GM21737 (cell line): ENCODE data around the gene ZNRF3.
"Not testable (repeated sequence)": the region's sequence is repeated elsewhere in the genome, so short reads cannot be mapped to it uniquely, and the experiment has no call there.

Experiments used
- ATAC-seq: cut with Tn5 transposase; IDR thresholded peaks from one replicate; pipeline ENCODE4 v1.9.1; 2021; ENCODE audit warnings: mild to moderate bottlenecking, moderate library complexity; ENCODE audit not compliant: unreplicated experiment

Gene ZNRF3

DNA sequence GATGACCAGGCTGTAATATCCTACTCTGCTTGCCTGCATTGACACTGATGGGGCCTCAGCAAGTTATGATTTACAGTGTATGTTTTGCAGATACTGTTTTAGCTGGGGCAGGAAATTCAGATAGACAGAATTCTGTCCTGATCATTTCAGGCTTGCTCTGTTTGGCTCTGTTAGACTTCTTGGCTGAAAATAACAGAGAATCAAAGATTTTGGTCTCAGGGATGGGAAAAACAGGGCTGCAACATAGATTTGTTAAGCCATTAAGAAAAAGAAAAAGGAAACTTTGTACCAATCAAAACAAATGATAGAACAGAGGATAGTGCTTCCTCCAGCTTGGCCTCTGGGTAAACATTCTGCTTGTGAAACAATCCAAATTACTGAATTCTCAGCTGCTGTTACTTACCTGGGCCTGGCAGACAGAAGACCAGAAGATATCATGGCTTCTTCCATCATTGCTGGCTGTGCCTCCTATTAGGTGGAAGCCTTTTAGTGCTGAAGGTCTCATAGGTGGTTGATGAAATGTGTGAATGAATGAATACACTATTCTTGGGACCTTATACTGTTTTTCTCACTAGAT is 22.0 kb downstream of the ZNRF3 start:
- ATAC-seq = no peak

DNA sequence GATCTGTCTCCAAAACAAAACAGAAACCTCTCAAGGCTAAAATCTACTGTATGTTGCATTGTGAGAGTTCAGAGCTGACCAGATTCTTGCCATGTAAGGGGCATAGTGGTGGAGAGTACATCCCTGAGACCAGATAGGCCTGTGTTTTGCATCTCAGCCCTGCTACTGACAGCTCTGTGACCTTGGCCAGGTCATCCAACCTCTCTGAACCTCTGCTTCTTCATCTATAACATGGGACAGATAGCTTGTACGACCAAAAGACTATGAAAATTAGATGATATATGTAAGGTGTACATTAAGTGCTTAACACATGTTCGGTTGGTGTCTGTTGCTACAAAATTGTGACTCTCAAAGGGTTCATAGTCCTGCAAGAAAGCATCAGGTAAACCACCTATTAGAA is 22.9 kb downstream of the ZNRF3 start:
- ATAC-seq = no peak

DNA sequence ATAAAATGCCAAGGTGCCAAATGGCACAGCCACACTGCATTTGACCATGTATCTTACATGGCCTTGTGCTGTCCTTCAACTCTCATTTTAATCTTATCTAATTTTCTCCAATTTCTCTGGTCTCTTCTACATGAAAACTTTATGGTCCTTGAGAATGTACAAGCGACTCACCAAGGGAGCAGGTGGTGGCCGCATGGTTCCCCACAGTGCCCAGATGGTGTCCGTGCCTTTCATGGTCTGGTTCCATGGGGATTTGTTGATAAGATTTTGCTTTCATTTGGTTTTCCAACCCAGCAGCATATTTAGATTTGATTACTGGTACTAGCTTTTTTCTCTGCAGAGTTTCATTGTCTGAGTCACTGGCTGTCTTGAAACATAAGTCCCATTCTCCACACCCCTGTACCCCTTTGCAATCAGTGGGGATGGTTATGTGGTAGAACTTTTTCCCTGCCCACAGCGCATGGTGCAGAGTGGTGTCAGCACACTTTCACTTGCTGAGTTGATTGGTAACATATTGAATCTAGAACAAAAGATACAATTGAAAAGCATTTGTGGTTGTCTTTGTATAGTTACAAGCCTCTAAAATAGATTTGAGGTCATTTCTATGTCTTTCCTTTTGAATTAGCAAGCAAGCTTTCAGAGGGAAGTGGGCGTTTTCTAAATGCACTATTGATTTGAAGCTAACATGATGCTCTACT is 24.1 kb downstream of the ZNRF3 start:
- peak; percentile 52 for ATAC-seq

DNA sequence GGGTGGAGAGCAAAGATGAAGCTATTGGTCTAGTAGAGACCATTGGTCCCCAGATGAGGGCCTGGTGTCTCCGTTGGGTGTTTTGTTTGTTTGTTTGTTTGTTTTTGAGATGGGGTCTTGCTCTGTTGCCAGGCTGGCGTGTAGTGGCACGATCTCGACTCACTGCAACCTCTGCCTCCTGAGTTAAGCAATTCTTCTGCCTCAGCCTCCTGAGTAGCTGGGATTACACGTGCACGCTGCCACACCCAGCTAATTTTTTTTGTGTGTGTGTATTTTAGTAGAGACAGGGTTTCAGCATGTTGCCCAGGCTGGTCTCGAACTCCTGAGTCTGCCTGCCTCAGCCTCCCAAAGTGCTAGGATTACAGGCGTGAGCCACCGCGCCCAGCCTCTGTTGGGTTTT is 25.4 kb downstream of the ZNRF3 start:
- not testable (repeated sequence) for ATAC-seq

DNA sequence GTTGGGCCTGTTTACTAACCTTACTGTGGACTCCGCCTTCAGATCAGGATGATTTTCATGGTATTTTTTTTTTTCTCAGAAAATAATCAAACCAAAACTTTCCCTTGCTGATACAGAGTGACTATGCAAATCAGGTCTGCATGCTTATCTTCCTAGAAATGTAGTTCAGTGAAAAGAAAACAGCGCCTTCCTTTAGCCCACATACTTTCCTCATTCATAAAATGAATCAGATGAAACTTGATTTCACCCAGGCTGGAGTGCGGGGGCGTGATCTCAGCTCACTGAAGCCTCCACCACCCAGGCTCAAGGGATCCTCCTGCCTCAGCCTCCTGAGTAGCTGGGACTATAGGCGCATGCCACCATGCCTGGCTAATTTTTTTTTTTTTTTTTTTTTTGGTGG is 26.0 kb downstream of the ZNRF3 start:
- no peak for ATAC-seq

DNA sequence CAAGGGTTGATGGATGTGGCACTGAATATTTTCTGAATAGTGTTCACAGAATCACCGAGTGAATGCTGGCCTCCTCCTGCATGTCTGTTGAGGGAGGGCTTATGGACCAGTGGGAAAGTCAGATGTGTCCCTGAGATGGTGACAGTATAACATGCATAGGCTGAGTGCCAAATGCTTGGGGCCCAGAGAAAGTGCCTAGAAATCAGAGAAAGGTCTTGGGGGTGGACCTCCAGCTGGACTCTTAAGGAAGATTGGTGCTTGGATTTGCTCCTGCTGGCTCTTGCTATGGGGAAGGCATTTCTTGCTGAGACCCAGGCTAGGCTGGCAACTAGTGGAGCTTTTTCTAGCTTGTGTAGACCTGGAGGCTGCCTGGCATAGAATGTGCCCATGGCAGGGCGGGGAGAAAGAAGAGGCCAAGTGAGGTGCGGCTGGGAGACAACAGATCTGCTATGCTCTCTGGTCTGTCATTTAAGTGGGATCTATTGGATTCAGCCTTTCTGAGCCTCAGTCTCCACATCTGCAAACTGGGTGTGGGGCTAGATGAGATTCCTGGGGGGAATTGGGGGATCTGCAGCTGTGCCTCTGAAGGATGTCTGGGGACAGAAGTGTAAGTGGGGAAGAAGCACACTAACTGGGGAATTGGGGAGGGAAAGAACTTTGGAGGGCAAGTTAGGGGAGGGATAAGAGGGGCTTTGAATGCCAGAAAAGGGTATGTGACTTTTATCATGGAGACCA is 27.4 kb downstream of the ZNRF3 start:
- no peak for ATAC-seq

DNA sequence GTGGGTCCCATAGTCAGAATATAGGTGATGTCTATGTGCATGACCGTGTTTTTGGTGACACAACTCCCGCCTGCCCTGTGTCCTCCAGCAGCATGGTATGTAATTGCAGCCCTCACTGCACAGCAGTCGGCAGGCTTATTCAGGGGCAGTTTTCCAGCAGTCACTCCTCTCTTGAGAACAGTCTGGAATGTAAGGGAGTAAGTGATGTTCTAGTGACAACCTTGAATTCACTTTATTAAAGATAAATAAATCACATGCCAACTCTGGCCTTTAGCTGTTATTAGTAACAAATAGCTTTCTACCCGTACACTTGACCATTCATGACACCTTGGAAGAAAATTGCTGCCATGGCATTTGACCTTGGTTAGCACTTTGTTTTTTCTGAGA is 27.9 kb downstream of the ZNRF3 start:
- ATAC-seq = no peak

DNA sequence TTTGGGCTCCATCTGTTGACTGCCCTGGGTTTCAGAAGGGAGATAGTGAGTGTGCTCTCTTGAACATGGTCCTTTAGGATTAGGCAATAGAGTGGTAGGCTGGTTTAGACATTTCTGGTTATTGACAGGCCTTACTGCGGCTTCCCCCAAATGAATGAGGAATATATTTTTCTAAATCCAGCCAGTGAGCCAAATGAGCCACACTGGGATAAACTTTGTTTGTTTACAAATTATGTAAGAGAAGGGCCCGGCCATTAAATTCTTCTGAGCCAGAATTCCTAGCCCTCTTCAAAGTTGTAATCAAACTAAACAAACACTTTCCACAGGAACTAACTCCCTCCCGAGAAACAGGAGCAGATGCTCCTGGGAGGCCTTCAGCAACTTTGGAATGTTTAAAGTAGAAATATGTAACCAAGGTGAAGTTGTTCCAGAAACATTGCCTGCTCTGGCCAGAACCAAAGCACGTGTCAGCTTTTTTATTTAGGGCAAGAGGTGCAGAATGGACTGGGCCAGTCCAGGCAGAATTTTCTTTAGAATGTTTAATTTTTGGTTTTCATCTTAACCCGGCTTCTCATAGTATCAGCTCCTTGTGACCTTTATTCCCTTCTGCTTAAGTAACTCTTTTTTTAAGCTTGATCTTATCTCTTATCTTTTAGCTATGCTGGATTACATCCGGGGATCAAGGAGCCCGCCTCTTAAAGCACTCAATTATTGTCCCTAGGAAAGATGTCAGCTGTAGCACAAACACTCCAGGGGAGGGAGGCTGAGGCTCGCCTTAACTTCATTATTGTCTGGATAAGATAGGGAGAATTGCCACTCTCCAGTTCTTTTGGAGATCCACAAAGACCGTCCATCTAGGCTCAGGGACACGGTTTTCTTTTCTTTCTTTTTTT is 28.7 kb downstream of the ZNRF3 start:
- no peak for ATAC-seq

DNA sequence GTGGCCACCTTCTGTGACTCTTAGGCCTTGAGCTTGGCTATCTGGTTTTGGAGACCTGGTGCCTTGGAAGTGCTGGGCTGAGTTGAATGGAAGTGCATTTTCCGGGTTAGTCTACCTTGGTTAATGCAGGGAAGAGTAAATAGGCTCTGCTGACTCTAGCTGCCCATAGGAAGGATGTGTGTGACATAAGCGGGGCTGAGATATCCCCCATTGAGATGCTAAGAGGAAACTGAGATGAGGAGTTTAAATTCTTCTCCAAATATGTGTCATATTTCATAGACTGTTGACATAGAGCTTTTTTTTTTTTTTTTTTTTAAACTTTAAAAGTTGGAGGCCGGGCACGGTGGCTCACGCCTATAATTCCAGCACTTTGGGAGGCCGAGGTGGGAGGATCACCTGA is 30.8 kb downstream of the ZNRF3 start:
- ATAC-seq = no peak

DNA sequence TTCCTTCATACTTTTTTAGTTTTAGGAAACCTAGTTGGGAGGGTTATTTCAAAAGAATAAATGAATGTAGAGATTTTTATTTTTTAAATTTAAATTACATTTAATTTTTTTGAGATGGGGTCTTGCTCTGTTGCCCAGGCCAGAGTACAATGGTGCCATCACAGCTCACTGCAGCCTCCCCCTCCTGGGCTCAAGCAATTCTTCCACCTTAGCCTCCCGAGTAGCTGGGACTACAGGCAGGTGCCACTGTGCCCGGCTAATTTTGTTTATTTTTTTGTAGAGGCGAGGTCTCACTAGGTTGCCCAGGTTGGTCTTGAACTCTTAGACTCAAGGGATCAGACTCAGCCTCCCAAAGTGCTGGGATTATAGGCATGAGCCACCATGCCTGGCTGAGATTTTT is 32.6 kb downstream of the ZNRF3 start:
- no peak for ATAC-seq

DNA sequence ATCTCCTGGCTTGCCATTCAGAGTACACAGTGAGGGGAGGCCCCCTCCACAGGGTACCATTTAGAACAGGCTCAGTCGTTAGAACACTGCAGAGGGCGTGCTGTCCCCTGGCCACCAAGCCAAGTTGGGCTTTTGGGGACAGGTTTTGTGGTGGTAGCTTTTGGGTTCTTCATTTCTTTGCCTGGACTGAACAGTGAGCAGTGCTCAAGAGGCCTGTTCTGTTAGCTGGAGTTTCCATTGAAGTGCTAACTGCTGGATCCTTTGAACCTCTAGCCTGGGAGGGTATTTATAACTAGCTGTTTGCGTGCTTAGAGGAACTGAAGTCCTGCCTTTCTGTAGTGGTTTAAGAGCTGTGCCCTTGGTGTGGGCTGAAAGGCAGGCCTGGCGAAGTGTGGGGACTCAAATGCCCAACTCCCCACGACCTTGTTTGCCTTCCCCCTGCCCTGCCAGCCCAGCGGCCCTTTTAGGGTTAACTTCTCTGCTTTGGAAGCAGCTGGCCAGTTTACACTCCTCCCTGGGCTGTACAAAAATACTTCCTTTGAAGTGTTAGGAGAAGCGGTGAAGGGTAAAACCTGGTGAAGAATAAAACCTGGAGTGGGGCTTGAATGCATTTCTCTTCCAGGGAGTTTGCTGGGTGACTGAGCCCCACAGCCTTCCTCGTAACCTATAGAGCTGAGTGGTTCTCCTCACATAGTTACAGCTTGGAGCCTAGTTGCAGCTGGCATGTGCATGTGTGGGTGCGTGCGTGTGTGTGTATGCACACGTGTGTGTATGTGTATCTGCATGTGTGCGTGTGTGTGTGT is 34.6 kb downstream of the ZNRF3 start:
- no peak for ATAC-seq

DNA sequence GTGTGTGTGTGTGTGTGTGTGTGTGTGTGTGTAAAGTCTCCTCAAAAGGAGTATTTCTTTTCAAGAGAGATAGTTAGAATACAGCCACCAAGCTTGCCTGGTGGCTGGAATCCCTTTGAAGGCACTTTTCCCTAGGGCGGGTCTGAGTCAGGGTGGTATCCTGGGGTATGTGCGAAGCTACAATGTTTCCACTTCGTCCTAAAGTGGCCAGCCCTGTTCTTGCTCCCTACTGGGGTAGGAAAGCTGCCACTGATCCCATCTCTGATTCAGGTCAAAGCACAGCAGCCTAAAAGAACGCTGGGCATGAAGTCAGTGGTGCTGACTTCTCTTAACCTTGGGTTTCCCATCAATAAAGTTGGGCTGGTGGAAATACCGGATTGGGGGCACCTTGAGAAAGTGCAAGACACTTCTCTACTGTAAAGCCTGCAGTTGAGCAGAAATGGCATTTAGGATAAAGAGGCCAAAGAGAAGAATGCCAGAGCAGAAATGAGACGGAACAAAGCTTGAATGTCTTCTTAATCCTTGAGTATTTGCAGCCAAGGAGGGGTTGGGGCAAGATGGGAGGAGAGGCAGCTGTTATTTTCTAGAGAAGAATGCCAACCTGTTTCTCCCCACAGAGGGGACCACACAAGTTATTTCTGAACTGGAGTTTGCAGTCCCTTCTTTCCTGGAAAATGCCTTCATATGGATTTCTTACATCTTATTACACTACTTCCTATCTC is 35.3 kb downstream of the ZNRF3 start:
- no peak for ATAC-seq

DNA sequence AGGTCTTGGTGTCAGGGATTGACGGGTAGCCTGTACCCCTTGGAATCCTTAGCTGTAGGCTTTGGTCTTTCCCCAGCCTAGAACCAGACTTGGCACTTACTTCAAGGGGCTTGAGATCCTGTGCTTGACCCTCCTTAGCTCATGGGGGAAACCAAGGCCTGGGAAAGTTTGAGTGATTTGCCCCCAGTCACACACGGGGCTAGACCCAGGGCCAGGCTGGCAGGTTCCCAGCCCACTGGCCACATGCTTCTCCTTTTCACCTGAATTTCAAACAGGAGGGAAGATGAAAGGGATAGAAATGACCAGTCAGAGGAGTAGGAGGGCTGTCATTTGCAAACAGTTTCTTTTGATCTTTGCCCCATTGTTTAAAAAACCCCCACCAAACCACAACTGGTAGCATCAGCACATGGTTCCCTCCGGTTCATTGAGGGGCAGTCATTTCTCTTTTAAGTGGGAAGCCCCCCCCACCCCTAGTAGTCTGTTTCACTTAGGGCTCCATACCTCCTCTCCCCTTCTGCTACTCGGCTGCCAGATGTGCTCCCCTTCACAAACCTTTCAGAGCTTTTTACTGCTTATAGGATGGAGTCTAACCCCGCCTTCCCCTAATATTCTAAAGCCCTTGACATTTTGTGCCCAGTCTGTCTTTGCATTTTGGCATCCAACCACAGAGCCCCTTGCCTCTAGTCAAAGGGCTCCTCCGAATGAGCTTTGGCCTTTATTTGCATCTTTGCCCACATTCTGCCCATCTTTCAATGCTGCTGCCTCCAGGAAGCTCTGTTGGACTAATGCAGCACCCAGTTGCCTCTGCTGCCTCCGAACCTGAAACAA is 37.6 kb downstream of the ZNRF3 start:
- ATAC-seq = no peak

DNA sequence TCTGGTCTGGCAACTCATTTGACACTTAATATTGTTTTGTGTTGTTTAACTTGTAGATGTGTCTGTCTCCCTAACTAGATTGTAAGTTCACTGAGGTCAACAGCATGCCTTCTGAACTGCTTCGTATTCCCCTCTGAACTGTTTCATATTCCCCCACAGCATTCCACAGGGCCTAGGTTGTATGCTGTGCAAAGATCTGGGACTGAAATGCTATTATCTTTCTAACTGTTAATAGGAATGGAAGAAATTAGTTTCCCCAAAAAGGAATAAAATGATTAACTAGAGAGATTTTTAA is 38.2 kb downstream of the ZNRF3 start:
- no peak for ATAC-seq

DNA sequence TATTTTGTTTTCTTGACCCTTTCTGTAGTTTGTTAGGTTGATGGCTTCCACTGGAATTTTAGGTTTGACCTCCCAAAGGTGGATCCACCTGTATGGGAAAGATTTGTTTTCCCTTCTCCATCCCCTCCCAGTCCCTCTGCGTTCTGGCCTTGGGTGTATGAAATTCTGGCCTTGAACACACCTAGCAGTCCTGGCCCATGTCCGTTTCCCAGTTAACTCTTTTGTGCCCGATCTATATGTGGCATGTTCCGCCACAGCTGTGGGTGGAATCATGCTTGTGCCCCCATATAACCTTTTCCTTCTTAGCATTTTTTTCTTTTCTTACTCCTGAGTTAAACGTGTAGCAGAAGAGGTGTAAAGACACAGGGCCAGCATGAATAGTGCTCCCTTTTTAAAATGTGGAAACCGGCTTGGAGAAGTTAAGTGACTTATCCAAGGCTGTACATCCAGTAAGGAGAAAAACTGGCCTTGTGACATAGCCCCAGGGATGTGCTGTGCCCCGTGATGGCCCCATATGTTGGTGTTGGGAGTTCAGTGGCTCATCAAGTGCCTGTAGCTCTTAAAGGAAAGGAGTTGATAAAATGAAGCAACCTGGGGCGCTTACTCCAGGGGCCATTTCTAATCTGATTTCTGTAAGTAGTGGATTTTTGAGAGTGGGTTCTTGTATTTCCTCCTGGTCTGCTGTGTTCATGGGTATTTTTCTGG is 39.3 kb downstream of the ZNRF3 start:
- no peak for ATAC-seq

DNA sequence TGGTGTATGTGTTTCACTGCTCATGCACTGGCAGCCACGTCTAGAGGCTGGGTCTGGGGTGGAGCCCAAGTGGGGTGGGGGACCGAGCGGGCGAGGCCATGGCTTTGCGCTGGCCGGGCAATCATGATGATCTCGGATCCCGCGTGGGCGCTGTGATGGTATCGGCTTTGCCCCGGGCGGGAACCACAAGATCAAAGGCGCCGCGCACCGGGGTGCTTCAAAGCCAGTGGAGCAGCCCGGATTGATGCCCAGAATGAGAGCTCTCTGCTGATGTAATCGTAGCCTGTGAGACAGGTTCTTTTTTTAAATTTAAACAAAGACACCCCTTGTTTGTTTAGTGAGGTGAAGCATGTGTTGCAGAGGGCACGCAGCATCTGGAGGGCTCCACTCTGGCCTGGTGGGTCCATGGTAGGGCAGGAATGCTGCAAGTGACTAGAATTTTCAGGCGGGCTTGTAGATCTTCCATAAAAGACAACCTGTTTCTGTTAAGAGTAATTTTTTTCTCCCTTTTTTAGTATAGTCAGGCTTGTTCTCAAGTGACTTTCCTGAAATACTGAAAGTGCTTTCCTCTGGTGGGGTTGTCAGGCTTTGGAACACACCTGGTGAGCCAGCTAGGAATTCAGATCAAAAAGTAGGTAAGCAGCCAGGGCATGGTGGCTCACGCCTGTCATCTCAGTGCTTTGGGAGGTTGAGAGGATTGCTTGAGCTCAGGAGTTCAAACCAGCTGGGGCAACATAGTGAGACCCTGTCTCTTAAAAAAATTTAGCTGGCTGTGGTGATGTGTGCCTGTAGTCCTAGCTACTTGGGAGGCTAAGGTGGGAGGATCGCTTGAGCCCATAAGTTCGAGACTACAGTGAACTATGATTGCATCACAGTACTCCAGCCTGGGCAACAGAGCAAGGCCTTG is 40.7 kb downstream of the ZNRF3 start:
- no peak for ATAC-seq

DNA sequence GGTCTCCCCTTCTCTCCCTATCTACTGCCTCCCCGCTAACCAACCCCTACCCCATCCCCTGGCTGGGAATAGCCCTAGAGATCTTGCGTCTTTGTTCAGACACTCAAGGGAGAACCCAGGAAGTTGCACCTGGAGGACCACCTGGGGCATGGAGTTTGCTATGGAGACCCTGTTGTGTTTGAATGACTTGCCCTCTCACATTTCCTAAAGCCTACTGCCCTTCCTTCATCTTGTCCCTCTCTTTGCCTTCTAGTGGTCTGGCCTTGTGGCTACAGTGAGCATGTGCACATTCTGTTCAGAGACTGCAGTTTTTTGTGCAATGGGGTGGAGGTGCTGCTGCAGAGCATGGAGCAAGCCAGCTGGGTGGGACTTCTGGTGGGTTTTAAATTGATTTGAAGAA is 42.5 kb downstream of the ZNRF3 start:
- ATAC-seq = no peak

DNA sequence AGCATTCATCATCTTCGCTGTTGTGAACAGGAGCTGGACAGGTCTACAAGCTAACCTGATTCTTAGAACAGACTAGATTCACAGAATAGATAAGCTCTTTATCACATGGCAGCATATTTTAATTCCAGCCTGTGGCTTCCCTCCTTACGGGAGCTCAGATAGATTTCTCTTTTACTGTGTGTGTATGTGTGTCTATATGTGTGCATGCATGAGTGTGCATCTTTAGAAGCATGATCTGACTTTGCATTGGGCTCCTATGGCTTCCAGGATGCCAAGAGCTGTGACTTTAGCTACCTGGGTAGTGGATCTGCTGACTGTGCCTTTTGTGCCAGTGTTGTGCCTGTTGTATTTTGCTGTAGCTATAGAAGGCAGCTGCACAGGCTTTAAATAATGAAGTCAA is 44.3 kb downstream of the ZNRF3 start:
- no peak for ATAC-seq
